Measurements from ENCODE around the gene NARS2.
"Not testable (repeated sequence)": the region's sequence is repeated elsewhere in the genome, so short reads cannot be mapped to it uniquely, and the experiment has no call there.

The NARS2 gene

GRCh38 chr11:78574386-78575381 lies at the start of gene NARS2:
NARS2 (minus strand) TSS chr11:78574864; CDS start chr11:78574488, 376 bp downstream.
- peak; percentile 91 to 96 for DNase-seq (ENCODE audit: low read depth in 1 of 2, low spot score in 1 of 2)

- DNase-seq (ENCODE audit: low read depth in 1 of 2, low spot score in 1 of 2): no peak
Observed at GRCh38 chr11:78622666-78623065, 48.0 kb upstream of the NARS2 start.

- DNase-seq (ENCODE audit: low read depth in 1 of 2, low spot score in 1 of 2): no peak
Observed at GRCh38 chr11:78620159-78620558, 45.5 kb upstream of the NARS2 start.

GRCh38 chr11:78615724-78616123 lies 41.1 kb upstream of the NARS2 start:
- DNase-seq (ENCODE audit: low read depth in 1 of 2, low spot score in 1 of 2): no peak

GRCh38 chr11:78613378-78613813 lies 38.7 kb upstream of the NARS2 start:
- no peak for DNase-seq (ENCODE audit: low read depth in 1 of 2, low spot score in 1 of 2)

- DNase-seq (ENCODE audit: low read depth in 1 of 2, low spot score in 1 of 2): no peak
Observed at GRCh38 chr11:78612721-78613377, 38.2 kb upstream of the NARS2 start.

- not testable (repeated sequence) for DNase-seq (ENCODE audit: low read depth in 1 of 2, low spot score in 1 of 2)
Observed at GRCh38 chr11:78609321-78609720, 34.7 kb upstream of the NARS2 start.

GRCh38 chr11:78607696-78608095 lies 33.0 kb upstream of the NARS2 start:
- DNase-seq (ENCODE audit: low read depth in 1 of 2, low spot score in 1 of 2): no peak

GRCh38 chr11:78606667-78607066 lies 32.0 kb upstream of the NARS2 start:
- DNase-seq (ENCODE audit: low read depth in 1 of 2, low spot score in 1 of 2): no peak

- no peak for DNase-seq (ENCODE audit: low read depth in 1 of 2, low spot score in 1 of 2)
Observed at GRCh38 chr11:78605296-78605695, 30.6 kb upstream of the NARS2 start.

- no peak for DNase-seq (ENCODE audit: low read depth in 1 of 2, low spot score in 1 of 2)
Observed at GRCh38 chr11:78603792-78604191, 29.1 kb upstream of the NARS2 start.

- not testable (repeated sequence) for DNase-seq (ENCODE audit: low read depth in 1 of 2, low spot score in 1 of 2)
Observed at GRCh38 chr11:78602771-78603170, 28.1 kb upstream of the NARS2 start.

- not testable (repeated sequence) for DNase-seq (ENCODE audit: low read depth in 1 of 2, low spot score in 1 of 2)
Observed at GRCh38 chr11:78601066-78601465, 26.4 kb upstream of the NARS2 start.

- DNase-seq (ENCODE audit: low read depth in 1 of 2, low spot score in 1 of 2): not testable (repeated sequence)
Observed at GRCh38 chr11:78597579-78597978, 22.9 kb upstream of the NARS2 start.

- DNase-seq (ENCODE audit: low read depth in 1 of 2, low spot score in 1 of 2): no peak
Observed at GRCh38 chr11:78595436-78596130, 20.9 kb upstream of the NARS2 start.

GRCh38 chr11:78594814-78595213 lies 20.1 kb upstream of the NARS2 start:
- no peak for DNase-seq (ENCODE audit: low read depth in 1 of 2, low spot score in 1 of 2)

- DNase-seq (ENCODE audit: low read depth in 1 of 2, low spot score in 1 of 2): no peak
Observed at GRCh38 chr11:78588517-78588916, 13.9 kb upstream of the NARS2 start.

GRCh38 chr11:78587446-78587845 lies 12.8 kb upstream of the NARS2 start:
- DNase-seq (ENCODE audit: low read depth in 1 of 2, low spot score in 1 of 2): no peak

GRCh38 chr11:78586452-78587046 lies 11.9 kb upstream of the NARS2 start:
- DNase-seq (ENCODE audit: low read depth in 1 of 2, low spot score in 1 of 2): no peak

- DNase-seq (ENCODE audit: low read depth in 1 of 2, low spot score in 1 of 2): no peak
Observed at GRCh38 chr11:78583889-78584288, 9.2 kb upstream of the NARS2 start.

GRCh38 chr11:78577495-78577894 lies 2.8 kb upstream of the NARS2 start:
- no peak for DNase-seq (ENCODE audit: low read depth in 1 of 2, low spot score in 1 of 2)
